Right ventricle myocardium superior (tissue), 1 donor: ENCODE data around the gene HBP1. TPM values are rescaled to one million over a fixed set of nuclear protein-coding genes. Genes with fewer than 3 reads are reported as not detected.
"Not testable (repeated sequence)": the region's sequence is repeated elsewhere in the genome, so short reads cannot be mapped to it uniquely, and the experiment has no call there.

Source experiments
- ATAC-seq: fragments of 200-7000 bp; cut with Tn5 transposase; one replicate; pipeline ENCODE4 v1.9.1; 2020; ENCODE audit warnings: mild to moderate bottlenecking; ENCODE audit not compliant: poor library complexity
- DNase-seq: peaks from one replicate; pipeline ENCODE4 v3.0.0-alpha.2; 2020
- intact Hi-C: fragments of 100-400 bp; cut with DNase I; formaldehyde crosslinking; loops from one replicate; pipeline ENCODE4 v1.11.2; 2022
- total RNA-seq: library from RNA; stranded (reverse); fragmentation: NEBNext Ultra II Directional; extraction: Animal tissue kit (Norgen Biotek cat#: 25700); gene quantifications from one replicate; pipeline ENCODE4 v1.2.1, GENCODE V29; 2021
- donor health status: DM: no; HTN: yes; CAD: no; lungs with severe emphysema.

The HBP1 gene
- total RNA-seq, 1 donor from 2014 or later: 68.9 TPM

DNA sequence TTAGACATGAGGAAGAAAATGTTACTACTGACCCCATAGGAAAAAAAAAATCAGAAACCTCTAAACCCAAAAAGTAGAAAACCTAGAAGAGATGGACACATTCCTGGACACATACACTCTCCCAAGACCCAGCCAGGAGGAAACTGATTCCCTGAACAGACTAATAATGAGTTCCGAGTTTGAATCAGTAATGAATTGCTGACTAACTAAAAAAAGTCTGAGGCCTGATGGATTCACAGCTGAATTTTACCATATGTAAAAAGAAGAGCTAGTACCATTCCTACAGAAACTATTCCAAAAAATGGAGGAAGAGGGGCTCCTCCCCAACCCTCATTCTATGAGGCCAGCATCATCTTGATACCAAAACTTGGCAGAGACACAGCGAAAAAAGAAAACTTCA is 75.8 kb downstream of the HBP1 start:
- DNase-seq (no peak), ATAC-seq (no peak)
- intact Hi-C loops: no loop called here

GRCh38 chr7:107246836-107247235 is 78.0 kb downstream of the HBP1 start:
- DNase-seq, ATAC-seq, intact Hi-C loops: not testable (repeated sequence)

DNA sequence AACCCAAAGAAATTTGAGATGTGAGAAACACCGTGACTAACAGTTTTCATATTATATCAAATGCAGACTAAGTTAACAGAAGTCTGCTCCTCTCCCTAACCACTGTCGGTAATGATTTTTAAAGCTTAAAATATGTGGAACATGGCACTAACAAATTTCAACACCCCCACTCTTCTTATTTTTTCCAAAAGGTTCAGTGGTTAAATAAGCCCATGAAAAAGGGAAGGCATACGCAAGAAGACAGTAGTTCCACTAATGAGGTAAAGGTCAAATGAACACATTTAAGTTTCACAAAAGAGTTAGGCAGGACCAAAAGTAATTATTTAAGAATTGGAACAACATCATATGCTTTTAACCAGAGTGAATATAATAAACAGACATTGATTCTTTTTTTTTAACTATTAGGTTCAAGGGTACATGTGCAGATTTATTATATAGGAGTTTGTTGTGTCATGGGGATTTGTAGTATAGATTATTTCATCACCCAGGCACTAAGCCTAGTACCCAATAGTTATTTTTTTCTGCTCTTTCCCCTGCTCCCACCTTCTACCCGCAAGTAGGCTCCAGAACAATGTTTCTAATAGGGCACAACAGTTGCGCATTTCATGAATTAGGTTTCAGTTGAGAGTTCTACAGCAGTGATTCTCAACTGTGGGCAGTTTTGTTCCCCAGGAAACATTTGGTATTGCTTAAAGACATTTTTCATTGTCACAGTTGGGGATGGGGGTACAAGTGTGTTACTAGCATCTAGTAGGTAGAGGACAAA is 79.9 kb downstream of the HBP1 start:
- no peak for ATAC-seq
- intact Hi-C loops: no loop called here
- DNase-seq: no peak

DNA sequence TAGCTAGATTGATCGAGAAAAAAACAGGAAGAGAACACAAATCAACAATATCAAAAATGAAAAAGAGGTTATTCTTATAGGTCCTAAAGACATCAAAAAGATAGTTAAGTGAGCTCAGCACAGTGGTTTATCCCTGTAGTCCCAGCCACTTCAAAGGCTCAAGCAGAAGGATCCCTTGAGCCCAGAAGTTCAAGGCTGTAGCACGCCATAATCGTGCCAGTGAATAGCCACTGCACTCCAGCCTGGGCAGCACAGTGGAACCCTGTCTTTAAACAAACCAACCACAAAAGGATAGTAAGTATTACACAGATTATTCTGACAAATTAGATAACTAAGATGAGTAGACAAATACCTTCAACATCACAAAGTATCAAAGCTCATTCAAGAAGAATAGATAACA is 83.2 kb downstream of the HBP1 start:
- ATAC-seq: no peak
- no peak for DNase-seq
- intact Hi-C loops: no loop called here

Other genes starting within 250 kb of the HBP1 start
- gene PRKAR2B, start 124.3 kb upstream of the HBP1 start, total RNA-seq: 16.3 TPM